ENCODE results near the gene TNS4. TPM values are rescaled to one million over a fixed set of nuclear protein-coding genes. Genes with fewer than 3 reads are reported as not detected.

TNS4 gene
- total RNA-seq, 1 donor from 2014 or later, result 14.0 TPM

GRCh38 chr17:40459636-40460603 lies 41.5 kb downstream of the TNS4 start:
- intact Hi-C loops (cut with micrococcal nuclease), result no loop called here

- intact Hi-C loops (cut with micrococcal nuclease), result no loop called here
These were observed 42.5 kb downstream of the TNS4 start for GRCh38 chr17:40458851-40459482.

GRCh38 chr17:40457964-40458791 lies 43.2 kb downstream of the TNS4 start:
- intact Hi-C loops (cut with micrococcal nuclease), result no loop called here

- intact Hi-C loops (cut with micrococcal nuclease), result no loop called here
These were observed 44.1 kb downstream of the TNS4 start for GRCh38 chr17:40457369-40457768.

- intact Hi-C loops (cut with micrococcal nuclease), result no loop called here
These were observed 44.9 kb downstream of the TNS4 start for GRCh38 chr17:40456396-40456951.

GRCh38 chr17:40454613-40454995 lies 46.8 kb downstream of the TNS4 start:
- intact Hi-C loops (cut with micrococcal nuclease), result loop anchor here (5.0 kb wide), 1 partner anchor 37 kb away; the partner anchor contains the start of gene TOP2A

- intact Hi-C loops (cut with micrococcal nuclease), result loop anchor here (5.0 kb wide), 1 partner anchor 37 kb away; the partner anchor contains the start of gene TOP2A
These were observed 47.4 kb downstream of the TNS4 start for GRCh38 chr17:40453881-40454612.

- intact Hi-C loops (cut with micrococcal nuclease), result loop anchor here (5.0 kb wide), 1 partner anchor 36 kb away; the partner anchor contains the start of gene TOP2A
These were observed 48.5 kb downstream of the TNS4 start for GRCh38 chr17:40452921-40453378.

- intact Hi-C loops (cut with micrococcal nuclease), result loop anchor here (5.0 kb wide), 1 partner anchor 35 kb away; the partner anchor contains the start of gene TOP2A
These were observed 49.1 kb downstream of the TNS4 start for GRCh38 chr17:40452216-40452787.

- intact Hi-C loops (cut with micrococcal nuclease), result loop anchor here (5.0 kb wide), 1 partner anchor 34 kb away; the partner anchor contains the start of gene TOP2A
These were observed 50.0 kb downstream of the TNS4 start for GRCh38 chr17:40451420-40451819.

GRCh38 chr17:40450175-40450574 lies 51.2 kb downstream of the TNS4 start:
- intact Hi-C loops (cut with micrococcal nuclease), result loop anchor here (5.0 kb wide), 1 partner anchor 33 kb away; the partner anchor contains the start of gene TOP2A

- intact Hi-C loops (cut with micrococcal nuclease), result loop anchor here (5.0 to 10.0 kb wide), 2 partner anchors 69 to 84 kb away; partner anchors contain the start of gene GJD3
These were observed 52.7 kb downstream of the TNS4 start for GRCh38 chr17:40448639-40449261.

- intact Hi-C loops (cut with micrococcal nuclease), result loop anchor here (5.0 to 10.0 kb wide), 2 partner anchors 69 to 83 kb away; partner anchors contain the start of gene GJD3
These were observed 53.2 kb downstream of the TNS4 start for GRCh38 chr17:40448213-40448638.

- intact Hi-C loops (cut with micrococcal nuclease), result loop anchor here (5.0 to 10.0 kb wide), 2 partner anchors 69 to 83 kb away; partner anchors contain the start of gene GJD3
These were observed 53.6 kb downstream of the TNS4 start for GRCh38 chr17:40447806-40448205.

GRCh38 chr17:40447148-40447644 lies 54.2 kb downstream of the TNS4 start:
- intact Hi-C loops (cut with micrococcal nuclease), result loop anchor here (5.0 to 10.0 kb wide), 2 partner anchors 70 to 82 kb away; partner anchors contain the start of gene GJD3

GRCh38 chr17:40445751-40446468 lies 55.5 kb downstream of the TNS4 start:
- intact Hi-C loops (cut with micrococcal nuclease), result loop anchor here (2.0 to 10.0 kb wide), 3 partner anchors 71 to 87 kb away; partner anchors contain the start of gene GJD3

Measured in T-helper 2 cell treated with Interferon-gamma antibody and Interleukin-4, amounts not matched to agents 100 ng/mL and 5 ng/mL, for 36 hours (primary cell).